GM18861 (cell line): ENCODE measurements around the gene KIF25.

Source experiments
- ATAC-seq: cut with Tn5 transposase; IDR thresholded peaks from one replicate; pipeline ENCODE4 v1.9.1; 2021; ENCODE audit not compliant: unreplicated experiment

KIF25 gene

DNA sequence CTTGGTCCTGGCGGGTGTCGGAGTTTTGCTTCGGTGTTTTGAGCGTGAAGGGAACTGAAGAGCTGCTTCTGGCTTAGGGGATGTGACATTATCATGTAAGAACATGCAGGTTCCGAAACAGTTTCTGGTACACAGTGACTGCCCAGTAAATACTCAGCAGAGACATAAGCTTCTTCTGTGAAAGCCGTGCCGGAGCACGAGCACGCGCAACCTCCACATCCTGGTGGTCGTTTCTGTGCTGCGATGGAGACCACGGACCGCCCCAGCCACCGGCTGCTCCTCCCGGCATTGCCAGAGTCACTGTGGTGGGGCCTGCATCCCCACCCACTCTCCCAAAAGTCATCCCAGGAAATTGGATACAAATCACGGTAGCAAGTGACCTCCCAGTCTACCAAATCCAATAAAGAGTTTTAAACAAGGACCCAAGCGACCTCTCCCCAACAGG, 18.7 kb downstream of the KIF25 start:
- ATAC-seq: no peak

DNA sequence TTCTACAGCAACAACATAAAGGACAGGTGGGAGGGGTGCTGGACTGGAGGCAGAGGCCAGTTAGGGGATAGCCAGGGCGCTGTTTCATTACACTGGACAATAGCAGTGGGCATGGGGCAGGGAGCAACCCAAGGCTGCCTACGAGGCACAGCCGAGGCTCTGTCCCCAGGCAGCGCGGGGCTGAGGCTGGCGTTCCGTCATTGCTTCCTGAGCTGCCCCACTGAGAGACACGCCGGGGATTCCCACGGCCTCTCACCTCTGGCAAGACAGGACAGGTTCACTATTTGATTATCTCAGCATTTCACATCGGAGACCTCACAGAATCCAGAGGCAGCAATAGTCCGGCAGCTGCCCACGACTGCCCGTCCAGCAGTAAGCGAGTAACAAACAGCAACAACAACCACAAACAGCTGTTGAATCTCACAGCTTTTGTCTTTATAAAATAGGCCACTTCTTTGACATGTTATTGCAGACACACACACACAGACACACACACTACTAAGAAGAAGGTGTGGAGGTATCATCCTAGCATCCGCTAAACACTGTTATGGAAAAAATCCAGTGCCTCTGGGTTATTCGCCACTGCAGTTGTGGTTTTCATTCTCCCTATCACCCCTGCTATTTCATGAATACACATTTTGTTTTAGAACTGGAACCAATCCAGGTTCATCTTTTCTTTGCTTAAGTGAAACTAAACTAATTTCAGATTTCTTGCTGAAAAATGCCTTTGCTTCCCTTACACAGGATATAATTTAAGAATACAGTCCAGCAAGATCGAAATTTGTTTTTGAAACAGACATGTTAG, 19.5 kb downstream of the KIF25 start:
- no peak for ATAC-seq

DNA sequence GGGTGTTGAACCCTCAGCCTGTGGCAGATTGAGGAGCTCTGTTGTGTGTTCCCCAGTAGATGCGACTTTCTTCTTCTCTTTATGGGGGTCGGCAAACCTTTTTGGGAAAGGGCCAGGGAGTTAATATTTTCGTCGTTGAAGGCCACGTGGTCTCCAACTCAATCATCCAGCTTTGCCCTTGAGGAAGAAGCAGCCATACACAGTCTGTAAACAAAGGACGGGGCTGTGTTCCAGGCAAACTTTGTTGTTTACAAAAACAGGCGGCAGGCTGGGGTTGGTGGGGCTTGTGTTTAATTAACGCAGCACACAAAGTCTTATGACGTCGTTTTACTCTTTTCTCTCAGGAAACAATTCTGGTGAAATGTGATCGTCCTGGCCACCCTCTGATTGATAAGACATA, 20.2 kb downstream of the KIF25 start:
- no peak for ATAC-seq

DNA sequence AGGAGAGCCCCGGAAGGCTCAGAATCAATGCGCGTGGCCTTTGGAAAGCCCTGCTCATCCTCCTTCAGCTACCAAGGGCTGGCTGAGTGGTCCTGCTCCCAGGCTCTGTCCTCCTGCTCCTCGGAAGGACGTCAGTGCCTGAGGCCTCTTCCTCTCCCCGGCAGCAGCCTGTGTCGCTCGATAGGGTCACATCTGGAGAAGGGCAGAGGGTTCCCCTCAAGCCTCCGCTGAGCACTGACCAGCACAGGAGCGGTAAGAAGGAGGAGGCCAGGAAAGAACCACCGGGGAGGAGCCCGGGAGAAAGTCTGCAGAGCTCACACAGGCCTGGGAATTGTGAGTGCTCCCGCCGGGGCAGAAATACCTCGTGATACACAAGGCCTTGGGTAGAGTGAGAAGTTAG, 21.2 kb downstream of the KIF25 start:
- no peak for ATAC-seq

DNA sequence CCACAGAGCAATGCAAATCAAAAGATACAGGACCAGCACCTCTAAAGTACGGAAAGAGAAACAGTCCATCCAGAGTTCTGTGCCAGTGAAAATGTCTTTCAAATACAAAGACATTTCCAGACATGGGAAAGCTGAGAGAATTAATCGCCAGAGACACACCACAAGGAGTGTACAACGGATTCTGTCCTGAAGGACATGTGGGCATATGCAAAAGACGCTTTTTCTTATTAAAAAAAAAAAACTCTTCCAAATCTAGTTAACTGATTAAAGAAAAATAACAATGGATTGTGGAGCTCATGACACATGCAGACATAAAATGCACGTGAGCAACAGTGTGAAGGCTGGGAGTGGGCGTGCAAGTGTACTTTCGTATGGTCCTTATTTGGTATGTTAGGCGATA, 22.8 kb downstream of the KIF25 start:
- ATAC-seq: no peak

DNA sequence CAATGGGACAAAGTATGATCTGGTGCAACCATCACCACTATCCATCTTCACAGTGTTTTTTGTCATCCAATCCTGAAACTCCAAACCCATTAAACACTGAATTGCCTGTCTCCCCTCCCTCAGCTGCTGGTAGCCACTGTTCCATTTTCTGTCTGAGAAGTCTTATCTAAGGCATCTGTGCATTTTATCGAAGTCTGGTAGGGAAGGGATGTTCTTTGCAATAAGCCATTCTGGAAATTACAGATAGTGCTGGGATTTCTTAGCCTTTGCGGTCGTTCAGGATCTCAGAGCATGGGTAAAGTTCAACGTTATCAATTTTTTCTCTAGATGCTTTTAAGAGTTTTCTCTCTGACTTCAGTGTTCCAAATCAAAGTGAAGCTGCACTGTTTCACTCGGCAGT, 24.1 kb downstream of the KIF25 start:
- no peak for ATAC-seq

DNA sequence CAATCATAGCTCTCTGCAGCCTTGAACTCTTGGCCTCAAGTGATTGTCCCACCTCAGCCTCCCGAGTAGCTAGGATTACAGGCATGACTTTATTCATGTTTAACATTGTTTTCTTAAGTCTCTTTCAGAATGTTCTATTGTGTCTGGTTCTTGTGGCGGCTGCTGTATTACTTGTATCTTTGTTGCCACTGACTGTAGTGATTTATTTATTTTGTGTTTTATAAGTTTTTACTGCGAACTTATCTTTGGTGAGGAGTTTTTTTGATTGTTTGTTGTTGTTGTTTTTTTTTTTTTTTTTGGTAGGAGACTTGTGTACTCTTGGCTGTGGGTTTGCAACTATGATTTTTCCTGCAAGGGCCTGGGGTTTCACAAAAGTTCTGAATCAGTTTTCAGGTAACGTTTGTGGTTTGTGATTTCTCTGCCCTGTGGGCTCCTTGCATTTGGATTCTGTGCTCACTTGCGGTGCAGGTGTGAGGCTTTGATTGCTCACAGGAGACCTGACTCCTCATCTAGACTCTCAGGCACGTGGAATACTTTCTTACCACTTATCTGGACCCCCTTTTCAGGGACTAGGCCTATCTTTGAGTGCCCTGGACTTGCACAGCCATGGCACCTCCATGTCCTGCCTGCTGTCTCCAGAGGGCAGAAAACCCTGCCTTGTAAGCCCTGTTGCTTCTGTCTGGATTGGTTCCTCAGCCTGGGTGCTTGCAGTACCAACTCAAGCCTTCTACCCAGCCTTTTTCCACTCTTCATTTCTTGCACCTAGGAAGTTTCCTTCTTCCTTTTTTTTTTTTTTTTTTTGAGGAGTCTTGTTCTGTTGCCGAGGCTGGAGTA, 25.2 kb downstream of the KIF25 start:
- ATAC-seq: no peak

DNA sequence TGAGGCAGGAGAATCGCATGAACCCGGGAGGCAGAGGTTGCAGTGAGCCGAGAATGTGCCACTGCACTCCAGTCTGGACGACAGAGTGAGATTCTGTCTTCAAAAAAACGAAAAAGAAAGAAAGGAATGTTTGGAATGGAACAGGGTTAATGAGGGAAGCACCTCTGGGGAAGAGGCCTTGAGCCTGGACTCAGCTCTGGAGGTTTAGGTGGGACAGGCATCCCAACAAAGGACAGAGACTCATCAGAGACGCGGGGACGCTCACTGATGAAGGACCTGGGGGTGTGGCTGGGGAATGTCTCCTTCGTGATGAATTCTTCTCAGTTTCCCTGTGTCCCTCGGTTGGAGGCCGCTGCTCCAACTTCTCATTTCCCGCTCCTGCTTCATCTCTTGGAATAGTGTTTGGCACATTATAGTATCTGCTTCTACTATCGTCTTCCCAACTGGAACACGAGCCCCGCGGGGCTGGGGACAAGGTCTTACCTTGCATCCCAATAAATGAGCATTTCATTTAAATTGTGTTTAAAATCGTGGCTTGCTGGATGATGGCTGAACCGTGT, 27.6 kb downstream of the KIF25 start:
- ATAC-seq: no peak

DNA sequence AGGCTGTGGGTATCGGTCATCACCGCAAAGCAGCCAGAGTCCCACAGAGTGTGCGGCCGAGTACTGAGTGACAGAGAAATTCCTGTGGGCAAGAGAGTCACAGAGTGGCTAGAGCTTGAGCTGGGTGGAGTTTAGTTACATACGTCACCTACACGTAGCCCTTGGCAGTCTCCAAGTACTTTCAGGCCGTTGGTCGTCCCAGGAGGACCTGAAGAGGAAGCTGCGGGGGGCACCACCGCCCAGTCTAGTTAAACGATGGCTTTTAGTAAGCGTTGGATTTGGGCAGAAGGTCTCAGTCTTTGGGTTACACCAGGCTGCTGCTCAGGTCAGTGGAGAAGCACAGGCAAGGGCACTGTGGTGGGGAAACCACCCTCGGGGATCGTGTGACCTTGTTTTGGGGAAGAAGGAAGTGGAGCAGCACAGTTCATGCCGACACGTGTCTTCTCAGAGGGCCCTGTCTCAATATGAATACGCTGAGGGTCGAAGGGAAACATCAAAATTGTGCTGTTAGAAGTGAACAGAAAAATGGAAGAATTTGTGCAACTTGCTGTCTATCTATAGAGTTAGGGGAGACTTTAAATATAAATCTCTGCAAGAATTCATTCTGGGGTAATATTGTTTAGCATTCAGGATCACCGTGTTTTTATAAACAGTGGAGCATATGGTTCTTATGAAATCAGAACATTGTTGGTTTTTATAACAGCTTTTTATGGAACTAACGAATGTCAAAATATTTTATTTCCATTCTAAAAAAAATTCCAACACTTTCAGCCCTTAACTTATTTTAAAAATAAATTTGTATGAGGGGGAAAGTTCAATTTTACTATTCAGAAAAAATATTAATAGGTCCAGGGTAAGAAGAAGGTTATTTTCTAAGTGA, 28.6 kb downstream of the KIF25 start:
- no peak for ATAC-seq

DNA sequence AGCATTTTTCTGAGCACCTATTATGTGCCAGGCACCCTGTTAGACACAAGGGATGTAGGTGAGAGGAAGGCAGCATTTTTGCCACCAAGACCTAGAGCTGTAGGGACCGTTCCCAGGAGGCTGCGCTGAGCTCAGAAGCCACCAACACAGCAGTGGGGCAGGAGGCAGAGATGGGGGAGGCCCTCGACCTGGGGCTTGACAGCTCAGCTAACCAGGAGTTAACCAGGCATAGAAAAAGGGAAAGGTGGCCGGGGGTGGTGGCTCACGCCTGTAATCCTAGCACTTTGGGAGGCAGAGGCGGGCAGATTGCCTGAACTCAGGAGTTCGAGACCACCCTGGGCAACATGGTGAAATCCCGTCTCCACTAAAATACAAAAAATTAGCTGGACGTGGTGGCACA, 29.5 kb downstream of the KIF25 start:
- no peak for ATAC-seq

DNA sequence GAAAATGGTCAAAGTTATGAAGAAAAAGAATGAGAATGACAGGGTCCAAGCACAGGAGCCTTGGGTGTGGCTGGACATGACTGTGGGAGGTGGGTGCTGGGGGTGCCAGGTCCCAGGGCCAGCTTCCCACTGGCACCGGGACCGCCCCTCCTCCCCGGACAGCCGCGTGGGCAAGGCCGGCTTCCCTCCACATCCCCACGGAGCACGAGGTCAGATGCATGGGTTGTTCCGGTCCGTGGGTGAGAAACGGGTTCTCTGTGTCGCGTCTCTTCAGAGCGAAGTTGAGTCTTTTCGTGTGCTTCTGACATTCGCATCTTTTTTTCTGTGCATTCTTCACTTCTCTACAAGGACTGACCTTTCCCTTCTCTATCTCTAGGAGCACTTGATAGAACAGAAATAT, 30.1 kb downstream of the KIF25 start:
- ATAC-seq: no peak

DNA sequence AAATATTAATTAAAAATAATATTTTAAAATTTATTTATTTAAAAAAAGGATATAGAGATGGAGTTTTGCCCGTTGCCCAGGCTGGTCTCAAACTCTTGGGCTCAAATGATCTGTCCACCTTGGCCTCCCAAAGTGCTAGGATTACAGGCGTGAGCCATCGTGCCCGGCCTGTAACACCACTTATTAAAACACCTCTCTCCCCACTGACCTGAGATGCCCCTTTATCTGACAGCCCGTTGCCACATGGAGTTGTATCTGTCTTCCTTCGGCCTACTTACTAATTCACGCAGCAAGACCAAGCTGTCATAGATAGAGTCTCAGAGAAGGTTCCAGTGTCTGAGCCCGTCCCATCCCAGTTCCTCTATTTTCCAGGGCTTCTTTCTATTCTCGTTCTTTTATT, 30.7 kb downstream of the KIF25 start:
- ATAC-seq: no peak

DNA sequence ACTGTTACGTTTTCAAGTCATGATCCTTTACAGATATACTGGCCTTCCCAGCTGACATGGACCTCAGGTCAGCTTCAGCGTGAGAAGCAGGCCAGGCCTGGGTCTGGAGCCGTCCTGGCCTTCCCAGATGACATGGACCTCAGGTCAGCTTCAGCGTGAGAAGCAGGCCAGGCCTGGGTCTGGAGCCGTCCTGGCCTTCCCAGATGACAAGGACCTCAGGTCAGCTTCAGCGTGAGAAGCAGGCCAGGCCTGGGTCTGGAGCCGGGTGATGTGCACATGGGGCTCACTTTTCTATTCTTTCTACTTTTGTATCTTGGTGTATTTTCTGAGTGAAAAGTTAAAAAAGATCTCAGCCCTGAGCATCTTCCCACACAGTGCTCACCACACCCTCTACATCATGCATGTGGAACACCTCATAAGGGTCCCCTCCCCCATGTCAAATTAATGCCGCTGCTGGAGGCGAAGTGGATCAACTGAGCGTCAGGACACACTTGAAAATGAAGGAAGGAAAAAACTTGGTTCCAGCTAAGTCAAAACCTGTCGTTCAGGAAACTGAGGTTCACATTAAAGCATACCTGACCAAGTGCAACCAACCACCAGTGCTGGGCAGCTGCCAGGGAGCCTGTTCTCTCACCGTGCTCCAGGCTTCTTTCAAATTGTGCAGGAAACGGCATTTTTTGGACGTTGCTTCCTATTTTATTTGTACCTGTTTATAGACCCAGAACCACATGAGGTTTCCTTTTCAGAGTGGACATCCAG, 32.2 kb downstream of the KIF25 start:
- ATAC-seq: no peak

DNA sequence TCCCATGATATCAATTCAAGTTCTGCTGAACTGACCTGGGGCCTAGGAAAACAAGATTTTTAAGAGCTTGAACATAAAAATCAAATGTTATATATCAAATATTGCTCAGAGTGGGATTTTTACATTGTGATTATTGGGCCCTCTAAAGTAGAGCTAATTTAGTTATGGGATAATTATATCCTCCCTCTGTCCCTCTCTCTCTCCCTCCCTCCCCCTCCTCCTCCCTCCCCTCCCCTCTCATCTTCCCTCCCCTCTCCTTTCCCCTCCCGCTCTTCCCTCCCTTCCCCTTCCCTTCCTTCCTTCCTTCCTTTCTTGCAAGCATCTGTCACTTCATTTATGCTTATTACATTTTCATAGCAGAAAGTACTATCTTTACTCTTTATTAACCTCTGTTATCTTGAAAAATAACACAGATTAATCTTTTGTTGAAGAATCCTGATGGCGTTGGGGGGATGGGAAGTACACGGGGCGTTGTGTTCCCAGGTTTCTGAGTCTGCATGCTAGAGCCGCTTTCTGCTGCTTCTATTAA, 32.8 kb downstream of the KIF25 start:
- no peak for ATAC-seq

DNA sequence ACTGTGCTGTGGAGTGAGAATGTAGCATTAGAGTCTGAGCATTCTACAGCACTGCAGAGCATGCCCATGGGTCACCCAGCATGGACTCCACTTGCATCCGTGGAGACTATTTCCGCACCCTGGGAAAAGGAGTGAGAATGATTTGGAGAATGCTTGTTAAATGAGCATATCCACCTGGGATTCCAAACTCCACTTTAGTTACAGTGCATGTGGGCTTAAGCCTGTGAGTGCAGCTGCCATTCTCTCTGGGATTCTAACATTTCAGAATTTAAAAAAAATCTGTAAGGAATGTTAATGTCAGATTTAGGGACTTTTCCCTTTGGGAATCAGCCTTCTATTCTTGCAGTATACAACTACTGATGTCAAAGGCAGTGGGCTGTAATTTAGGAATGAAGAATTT, 33.4 kb downstream of the KIF25 start:
- no peak for ATAC-seq

DNA sequence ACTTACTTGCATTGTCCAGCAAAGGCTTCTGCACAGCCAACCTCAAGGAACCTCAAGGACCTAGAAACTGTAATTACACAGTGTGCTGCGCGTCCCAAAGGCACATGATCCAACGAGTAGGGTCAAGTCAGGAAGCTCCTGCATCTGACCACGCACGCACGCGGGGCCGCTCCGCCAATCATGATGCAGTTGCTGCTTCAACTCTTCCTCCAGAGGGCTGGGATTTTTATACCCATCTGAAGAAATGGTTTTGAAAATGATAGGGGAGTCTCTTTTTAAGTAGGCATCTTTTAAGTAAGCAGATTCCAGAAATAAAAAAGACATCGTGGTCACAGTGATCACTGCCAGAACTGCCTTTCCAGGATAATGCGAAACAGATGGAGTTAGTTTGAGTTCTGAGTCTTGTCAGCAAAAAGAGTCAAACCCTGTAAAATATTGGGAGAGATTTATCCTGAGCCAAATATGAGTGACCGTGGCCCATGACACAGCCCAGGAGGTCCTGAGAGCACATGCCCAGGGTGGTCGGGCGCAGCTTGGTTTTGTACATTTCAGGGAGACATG, 34.0 kb downstream of the KIF25 start:
- no peak for ATAC-seq

DNA sequence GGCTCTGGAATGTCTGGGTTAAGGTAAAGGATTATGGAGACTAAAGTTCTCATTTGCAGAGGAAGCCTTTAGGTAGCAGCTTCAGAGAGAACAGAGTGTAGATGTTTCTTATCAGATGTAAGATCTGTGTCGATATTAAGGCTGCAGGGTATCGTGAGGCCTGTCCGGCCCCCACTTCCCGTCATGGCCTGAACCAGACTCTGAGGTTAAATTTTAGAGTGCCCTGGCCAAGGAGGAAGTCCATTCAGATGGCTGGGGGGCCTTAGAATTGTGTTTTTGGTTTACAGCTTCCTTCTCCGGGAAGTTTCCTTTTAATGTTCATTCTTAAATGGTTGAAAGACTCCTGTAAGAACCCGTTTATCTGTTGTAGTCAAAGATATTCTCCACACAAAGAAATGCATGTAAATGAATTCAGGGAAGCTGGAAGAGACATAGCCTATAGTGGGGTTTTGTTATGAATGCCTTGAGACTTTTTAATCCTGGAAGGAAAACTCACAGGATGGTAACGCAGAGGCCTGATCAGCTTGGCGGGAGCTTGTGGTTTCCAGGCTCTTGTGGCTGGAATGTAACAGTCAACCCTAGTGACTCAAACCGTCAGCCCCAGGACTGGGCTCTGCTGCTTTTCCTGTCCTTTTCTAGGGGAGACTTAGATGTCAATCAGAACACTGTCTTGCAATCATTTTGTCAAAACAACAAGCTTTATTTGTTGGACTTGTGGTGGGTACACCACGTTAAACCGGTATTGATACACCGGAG, 34.7 kb downstream of the KIF25 start:
- ATAC-seq: no peak

DNA sequence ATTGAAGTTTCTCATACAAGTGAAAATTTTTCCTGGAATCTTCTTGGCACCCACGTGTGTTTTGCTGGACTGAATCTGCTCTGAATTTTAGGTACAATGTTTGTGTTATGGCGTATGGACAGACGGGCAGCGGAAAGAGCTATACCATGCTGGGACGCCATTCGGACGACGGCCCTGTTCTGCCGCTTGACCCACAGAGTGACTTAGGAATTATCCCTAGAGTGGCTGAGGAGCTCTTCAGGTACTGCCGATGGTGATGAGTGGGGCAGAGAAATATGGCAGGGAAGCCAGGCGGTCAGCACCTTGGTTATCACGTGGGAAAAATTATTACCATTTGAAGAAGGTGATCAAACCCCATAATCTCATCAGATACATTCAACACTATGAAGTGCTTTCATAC, 36.3 kb downstream of the KIF25 start:
- no peak for ATAC-seq

DNA sequence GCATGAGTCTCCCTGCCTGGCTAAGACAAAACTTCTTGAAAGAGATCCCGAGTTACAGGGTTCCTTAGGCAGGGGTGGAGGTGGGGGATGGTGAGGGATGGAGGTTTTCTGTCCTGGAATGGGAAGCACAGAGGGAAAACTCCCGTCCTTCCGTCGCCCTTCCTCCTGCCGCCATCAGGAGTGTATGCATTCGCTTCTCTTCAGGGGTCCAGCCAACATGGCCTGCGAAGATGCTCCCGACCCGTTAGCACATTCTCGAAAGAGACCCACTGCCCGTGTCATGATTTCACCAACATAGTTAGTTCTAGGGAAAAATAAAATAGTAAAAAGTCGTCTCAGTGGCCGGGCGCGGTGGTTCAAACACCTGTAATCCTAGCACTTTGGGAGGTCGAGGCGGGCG, 37.1 kb downstream of the KIF25 start:
- ATAC-seq: no peak
